AG09309 (cell line): ENCODE results near the gene CACNG1.
"Not testable (repeated sequence)": the region's sequence is repeated elsewhere in the genome, so short reads cannot be mapped to it uniquely, and the experiment has no call there.

Experiments used
- DNase-seq: peaks from one replicate; pipeline ENCODE4 v3.0.0-alpha.2; 2010; ENCODE audit warnings: low read depth
- H3K4me3 ChIP-seq: 2 replicates; pipeline ENCODE4 v1.5.1; 2011; ENCODE audit warnings: mild to moderate bottlenecking, low read depth, low read length, moderate library complexity; ENCODE audit not compliant: control insufficient read depth
- TF ChIP-seq, protein P1 (sequence below): IDR thresholded peaks from 2 replicates; pipeline ENCODE4 v1.5.1; 2011; ENCODE audit warnings: mild to moderate bottlenecking, low read depth, low read length, inconsistent platforms; ENCODE audit not compliant: insufficient read depth, control insufficient read depth; ENCODE audit errors: missing control alignments

The CACNG1 gene

DNA sequence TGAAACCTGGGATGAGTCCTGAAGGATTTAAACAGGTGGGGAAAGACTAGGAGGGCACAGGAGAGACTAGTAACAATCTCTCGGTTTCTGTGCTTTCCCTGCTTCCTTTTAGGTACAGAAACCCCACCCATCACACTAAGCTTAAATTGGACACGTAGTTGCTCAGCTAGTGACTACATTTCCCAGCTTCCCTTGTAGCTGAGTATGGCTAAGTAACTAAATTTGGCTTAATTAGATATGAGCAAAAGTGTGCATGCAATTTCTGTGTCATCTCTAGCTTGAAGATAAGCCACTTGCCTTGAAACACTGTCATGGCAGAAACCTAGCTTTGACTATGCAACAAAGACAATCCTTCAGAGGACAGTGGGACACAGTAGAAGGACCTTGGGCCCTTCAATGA, 36.5 kb downstream of the CACNG1 start:
- TF ChIP-seq, protein P1, sequence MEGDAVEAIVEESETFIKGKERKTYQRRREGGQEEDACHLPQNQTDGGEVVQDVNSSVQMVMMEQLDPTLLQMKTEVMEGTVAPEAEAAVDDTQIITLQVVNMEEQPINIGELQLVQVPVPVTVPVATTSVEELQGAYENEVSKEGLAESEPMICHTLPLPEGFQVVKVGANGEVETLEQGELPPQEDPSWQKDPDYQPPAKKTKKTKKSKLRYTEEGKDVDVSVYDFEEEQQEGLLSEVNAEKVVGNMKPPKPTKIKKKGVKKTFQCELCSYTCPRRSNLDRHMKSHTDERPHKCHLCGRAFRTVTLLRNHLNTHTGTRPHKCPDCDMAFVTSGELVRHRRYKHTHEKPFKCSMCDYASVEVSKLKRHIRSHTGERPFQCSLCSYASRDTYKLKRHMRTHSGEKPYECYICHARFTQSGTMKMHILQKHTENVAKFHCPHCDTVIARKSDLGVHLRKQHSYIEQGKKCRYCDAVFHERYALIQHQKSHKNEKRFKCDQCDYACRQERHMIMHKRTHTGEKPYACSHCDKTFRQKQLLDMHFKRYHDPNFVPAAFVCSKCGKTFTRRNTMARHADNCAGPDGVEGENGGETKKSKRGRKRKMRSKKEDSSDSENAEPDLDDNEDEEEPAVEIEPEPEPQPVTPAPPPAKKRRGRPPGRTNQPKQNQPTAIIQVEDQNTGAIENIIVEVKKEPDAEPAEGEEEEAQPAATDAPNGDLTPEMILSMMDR: no peak
- no peak overlapping the region for H3K4me3 ChIP-seq
- DNase-seq: no peak

DNA sequence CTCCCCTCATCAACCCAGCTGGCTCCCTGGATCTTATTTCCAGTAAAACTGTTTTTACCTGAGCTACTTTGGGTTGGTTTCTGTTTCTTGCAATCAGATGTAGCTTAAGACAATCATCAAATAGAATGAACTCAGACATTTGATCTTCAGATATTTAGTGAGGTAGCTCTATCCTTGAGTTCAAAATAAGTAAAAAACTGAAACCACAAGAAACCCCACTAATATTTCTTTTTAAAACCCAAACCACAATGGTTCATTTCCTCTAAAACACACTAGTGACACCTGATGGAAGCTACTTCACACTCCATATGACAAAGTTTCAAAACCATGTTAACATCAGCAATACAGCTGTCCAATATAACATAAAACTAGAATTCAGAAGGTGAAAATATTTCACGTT, 37.8 kb downstream of the CACNG1 start:
- TF ChIP-seq, protein P1: no peak
- H3K4me3 ChIP-seq: no peak overlapping the region
- no peak for DNase-seq

DNA sequence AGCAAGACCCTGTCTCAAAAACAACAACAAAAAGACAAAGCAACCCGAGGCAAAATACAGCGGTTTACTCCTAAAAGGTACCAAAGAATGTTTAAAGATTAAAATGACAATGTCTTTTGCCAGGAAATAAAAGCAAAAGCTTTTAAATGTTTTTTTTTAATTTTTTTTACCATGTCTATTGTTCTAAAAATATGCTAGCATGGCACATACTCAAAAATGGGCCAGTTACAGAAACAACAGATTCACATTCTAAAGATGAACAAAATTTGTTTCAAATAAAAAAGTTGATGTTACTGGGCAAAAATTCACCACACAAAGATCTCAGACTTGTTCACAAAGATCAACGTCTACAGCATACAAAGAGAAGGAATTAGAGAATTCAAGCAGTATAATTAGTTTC, 41.1 kb downstream of the CACNG1 start:
- DNase-seq: no peak
- H3K4me3 ChIP-seq: no peak overlapping the region
- TF ChIP-seq, protein P1: no peak

DNA sequence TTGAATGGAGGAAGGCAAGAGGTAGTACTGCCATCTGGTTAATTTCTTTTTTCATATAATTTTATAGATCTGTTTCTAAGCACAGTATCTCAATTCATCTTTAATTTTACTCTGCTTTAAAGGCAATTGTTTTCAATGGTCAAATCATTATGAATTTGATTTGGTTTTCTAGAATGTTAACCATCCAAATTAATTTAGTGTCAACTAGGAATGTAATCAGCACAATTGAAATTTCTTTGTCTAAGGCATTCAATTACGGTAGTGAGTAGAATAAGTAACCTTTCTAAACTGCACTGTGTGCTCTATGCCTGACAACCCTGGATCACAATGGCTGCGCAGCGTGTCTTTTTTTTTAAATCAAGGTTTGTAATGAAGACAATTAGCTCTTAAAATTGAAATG, 44.3 kb downstream of the CACNG1 start:
- no peak for DNase-seq
- TF ChIP-seq, protein P1: no peak
- no peak overlapping the region for H3K4me3 ChIP-seq

DNA sequence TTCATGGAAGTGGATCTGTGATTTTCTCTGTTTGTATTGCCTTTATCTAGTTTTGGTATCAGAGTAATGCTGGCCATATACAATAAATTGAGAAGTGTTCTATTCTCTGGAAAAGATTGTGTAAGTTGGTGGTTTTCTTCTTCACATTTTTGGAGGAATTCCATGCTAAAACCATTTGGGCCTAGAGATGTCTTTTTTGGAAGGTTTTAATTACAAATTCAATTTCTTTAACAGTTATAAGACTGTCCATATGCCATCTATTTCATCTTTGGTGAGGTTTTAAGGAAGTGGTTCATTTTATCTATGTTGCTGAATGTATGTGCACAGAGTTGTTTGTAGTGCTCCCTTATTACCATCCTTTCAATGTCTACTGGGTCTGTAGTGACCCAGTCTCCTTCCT, 46.0 kb downstream of the CACNG1 start:
- no peak for DNase-seq
- TF ChIP-seq, protein P1: no peak
- no peak overlapping the region for H3K4me3 ChIP-seq

DNA sequence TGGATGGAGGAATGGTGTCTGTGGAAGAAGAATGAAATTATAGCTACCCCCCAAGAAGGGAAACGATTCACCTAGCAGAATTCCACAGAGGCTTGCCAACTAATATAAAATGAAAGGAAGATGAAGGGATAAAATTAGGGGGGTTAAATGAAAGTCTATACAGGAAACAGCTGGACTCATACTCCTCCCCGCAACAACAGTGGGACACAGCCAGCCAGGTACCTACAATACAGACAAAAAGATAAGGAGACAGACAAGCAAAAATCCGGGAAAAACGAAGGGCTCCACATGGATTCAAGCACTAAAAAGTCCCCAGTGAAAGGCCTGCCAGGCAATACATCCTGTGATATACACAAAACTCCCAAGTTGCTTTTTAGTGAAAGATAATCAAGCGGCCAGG, 47.9 kb downstream of the CACNG1 start:
- TF ChIP-seq, protein P1: no peak

DNA sequence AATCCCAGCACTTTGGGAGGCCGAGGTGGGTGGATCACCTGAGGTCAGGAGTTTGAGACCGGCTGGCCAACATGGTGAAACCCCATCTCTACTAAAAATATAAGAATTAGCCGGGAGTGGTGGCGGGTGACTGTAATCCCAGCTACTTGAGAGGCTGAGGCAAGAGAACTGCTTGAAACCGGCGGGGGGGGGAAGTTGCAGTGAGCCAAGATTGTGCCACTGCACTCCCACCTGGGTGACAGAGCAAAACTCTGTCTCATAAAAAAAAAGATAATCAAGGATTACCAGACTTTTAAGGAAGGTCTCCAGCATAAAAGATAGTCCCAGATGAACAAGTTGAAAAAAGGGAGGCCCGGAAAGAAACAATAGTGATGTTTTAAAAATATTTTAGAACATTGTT, 48.4 kb downstream of the CACNG1 start:
- not testable (repeated sequence) for DNase-seq, H3K4me3 ChIP-seq

More for the DNA sequence above, 47.9 kb downstream of the CACNG1 start:
- no peak for DNase-seq
- no peak overlapping the region for H3K4me3 ChIP-seq
